Measurements from ENCODE around the gene MEI1. TPM values are rescaled to one million over a fixed set of nuclear protein-coding genes. Genes with fewer than 3 reads are reported as not detected.

The MEI1 gene
- total RNA-seq, 1 experiment from 2014 or later = not detected

- DNase-seq (ENCODE audit: low read depth) = no peak
These were observed 82.2 kb downstream of the MEI1 start for GRCh38 chr22:41781507-41781906.

- no peak for DNase-seq (ENCODE audit: low read depth)
These were observed 83.0 kb downstream of the MEI1 start for GRCh38 chr22:41782316-41782715.

- no peak for DNase-seq (ENCODE audit: low read depth)
These were observed 83.4 kb downstream of the MEI1 start for GRCh38 chr22:41782751-41783150.

GRCh38 chr22:41787331-41787730, 88.0 kb downstream of the MEI1 start:
- no peak for DNase-seq (ENCODE audit: low read depth)

GRCh38 chr22:41793871-41794270, 94.6 kb downstream of the MEI1 start:
- no peak for DNase-seq (ENCODE audit: low read depth)

GRCh38 chr22:41798736-41799135, 99.4 kb downstream of the MEI1 start:
- no peak for DNase-seq (ENCODE audit: low read depth)

GRCh38 chr22:41799486-41800347, 100.4 kb downstream of the MEI1 start:
- no peak for DNase-seq (ENCODE audit: low read depth)

- DNase-seq (ENCODE audit: low read depth) = peak; percentile 79
These were observed 101.2 kb downstream of the MEI1 start, which contains the start of gene CCDC134 for GRCh38 chr22:41800348-41801146. Gene CCDC134 (plus strand): TSS chr22:41800679. CDS start chr22:41808891, 8,212 bp downstream.

GRCh38 chr22:41801147-41801819, 102.0 kb downstream of the MEI1 start:
- DNase-seq (ENCODE audit: low read depth) = no peak

- DNase-seq (ENCODE audit: low read depth) = no peak
These were observed 102.6 kb downstream of the MEI1 start for GRCh38 chr22:41801886-41802285.

GRCh38 chr22:41805639-41806038, 106.3 kb downstream of the MEI1 start:
- no peak for DNase-seq (ENCODE audit: low read depth)

GRCh38 chr22:41808400-41808799, 109.1 kb downstream of the MEI1 start:
- DNase-seq (ENCODE audit: low read depth) = no peak

- DNase-seq (ENCODE audit: low read depth) = no peak
These were observed 110.7 kb downstream of the MEI1 start for GRCh38 chr22:41810022-41810421.

GRCh38 chr22:41812805-41813545, 113.7 kb downstream of the MEI1 start:
- no peak for DNase-seq (ENCODE audit: low read depth)

- no peak for DNase-seq (ENCODE audit: low read depth)
These were observed 114.6 kb downstream of the MEI1 start for GRCh38 chr22:41813726-41814410.

- no peak for DNase-seq (ENCODE audit: low read depth)
These were observed 116.4 kb downstream of the MEI1 start for GRCh38 chr22:41815716-41816115.

- DNase-seq (ENCODE audit: low read depth) = peak; percentile 92
These were observed 116.9 kb downstream of the MEI1 start for GRCh38 chr22:41816241-41816640.

GRCh38 chr22:41816871-41817270, 117.6 kb downstream of the MEI1 start:
- DNase-seq (ENCODE audit: low read depth) = no peak

GRCh38 chr22:41818011-41818410, 118.7 kb downstream of the MEI1 start:
- DNase-seq (ENCODE audit: low read depth) = no peak

- DNase-seq (ENCODE audit: low read depth) = no peak
These were observed 119.3 kb downstream of the MEI1 start for GRCh38 chr22:41818596-41818995.

- no peak for DNase-seq (ENCODE audit: low read depth)
These were observed 120.0 kb downstream of the MEI1 start for GRCh38 chr22:41819257-41819656.
